CD4-positive, alpha-beta T cell treated with Interleukin-12 subunit alpha and Interleukin-12 subunit beta, for 1 hour (primary cell): ENCODE measurements around the gene PMM2.

ENCODE experiments used
- DNase-seq: peaks from one replicate; pipeline ENCODE4 v3.0.0-alpha.2; 2020

The PMM2 gene

DNA sequence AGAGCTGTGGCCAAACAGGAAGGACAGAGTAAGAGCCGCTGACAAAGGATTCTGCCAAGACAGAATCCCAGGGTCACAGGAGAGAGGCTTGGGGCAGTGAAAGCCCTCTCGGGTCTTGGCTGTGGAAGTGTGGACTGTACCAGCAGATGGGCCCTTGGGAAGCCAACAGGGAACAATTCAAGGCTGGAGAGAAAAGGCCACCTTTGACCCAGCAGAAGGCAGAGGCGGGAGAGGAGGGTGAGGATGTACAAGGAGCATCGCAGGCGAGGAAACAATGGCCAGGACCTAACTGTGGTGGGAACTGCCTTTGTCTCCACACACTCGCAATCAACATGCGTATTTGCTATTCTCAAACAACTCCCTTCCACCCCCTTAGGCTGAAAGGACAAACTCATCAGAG is 55.5 kb downstream of the PMM2 start:
- no peak for DNase-seq

DNA sequence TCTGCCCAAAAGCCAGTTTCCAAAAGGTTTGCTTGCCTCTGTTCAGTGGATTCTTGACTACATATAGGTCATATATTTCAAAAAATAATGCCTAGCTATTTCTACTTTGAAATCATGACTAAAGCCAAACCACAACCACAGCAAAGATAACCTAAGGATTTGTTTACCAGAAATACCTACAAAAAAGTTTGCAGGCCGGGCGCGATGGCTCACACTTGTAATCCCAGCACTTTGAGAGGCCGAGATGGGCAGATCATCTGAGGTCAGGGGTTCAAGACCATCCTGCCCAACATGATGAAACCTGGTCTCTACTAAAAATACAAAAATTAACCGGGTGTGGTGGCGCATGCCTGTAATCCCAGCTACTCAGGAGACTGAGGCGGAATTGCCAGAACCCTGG is 56.0 kb downstream of the PMM2 start:
- no peak for DNase-seq

DNA sequence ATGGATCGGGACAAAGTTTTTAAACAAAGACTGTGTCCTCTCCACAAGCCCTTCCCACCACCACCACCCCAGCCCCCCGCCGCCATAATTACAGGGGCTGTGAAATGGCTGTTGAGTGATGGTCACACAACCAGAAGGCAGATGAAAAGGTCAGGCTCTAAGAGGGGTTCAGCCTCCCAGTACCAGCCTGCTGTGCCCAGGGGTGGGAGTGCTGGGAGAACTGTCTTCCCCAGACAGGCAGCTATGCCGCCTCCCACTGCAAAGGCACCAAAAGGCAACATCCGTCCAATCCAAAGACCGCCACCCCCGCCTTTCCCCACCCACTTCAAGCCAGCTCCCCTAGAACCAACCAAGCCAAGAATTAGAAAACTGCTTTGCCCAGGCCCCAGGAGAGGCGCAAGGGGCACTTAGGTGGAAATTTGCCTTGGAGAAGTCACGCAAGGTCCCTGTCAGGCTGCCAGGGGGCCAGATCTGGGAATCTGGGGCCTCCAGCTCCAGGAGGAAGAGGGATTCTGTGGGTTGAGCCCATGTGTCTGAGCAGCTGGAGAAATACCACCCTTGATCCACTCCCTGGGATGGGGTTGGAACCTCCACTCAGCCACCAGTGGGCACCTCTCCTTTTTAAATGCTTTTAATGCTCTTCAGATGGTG is 56.8 kb downstream of the PMM2 start:
- no peak for DNase-seq

DNA sequence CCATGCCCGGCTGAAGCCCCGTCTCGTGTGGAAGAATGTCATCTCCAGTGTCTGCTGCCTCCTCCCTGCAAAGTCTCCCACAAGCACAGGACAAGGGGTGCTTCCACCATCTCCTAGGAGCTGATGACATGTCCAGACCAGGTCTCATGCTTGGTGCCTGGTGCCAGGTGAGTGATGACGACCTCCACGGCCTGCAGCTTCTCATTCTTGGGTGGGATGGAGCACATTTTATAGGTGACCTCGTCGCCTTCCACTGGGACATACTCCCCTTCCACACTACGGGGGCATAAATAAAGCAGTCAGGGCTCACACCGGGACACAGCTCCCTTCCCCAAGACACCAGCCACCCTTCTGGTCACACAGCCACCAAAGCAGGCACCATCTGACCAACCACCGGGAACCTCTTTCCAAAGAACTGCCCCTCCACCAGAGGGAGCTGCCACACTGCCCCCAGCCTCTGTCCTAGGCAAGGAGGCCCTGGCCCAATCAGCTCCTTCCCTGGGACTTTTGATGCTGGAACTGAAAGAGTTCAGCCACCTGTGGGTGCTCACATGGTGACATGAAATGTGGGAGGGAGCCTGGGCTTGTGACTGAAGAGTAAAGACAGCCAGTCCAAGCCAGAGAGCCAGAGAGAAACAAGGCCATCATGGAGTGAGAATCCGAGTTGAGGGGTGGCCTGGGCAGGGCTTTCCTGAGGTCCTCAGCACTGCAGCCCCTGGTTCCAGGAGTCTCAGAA is 57.6 kb downstream of the PMM2 start:
- no peak for DNase-seq

DNA sequence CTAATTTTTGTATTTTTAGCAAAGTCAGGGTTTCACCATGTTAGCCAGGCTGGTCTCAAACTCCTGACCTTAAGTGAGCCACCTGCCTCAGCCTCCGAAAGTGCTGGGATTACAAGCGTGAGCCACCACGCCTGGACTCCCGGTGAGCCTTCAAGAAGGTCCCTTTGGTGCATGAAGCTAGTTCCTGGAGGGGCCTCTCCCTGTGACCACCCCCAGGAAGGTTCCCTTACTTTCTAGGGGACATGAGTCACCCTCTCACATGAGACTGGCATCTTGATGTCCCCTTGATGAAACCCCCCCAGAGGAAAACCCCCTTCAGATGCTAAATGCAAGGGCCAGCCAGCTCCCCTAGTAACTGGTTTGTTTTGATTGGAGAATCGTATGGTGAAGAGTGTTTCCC is 58.3 kb downstream of the PMM2 start:
- no peak for DNase-seq

DNA sequence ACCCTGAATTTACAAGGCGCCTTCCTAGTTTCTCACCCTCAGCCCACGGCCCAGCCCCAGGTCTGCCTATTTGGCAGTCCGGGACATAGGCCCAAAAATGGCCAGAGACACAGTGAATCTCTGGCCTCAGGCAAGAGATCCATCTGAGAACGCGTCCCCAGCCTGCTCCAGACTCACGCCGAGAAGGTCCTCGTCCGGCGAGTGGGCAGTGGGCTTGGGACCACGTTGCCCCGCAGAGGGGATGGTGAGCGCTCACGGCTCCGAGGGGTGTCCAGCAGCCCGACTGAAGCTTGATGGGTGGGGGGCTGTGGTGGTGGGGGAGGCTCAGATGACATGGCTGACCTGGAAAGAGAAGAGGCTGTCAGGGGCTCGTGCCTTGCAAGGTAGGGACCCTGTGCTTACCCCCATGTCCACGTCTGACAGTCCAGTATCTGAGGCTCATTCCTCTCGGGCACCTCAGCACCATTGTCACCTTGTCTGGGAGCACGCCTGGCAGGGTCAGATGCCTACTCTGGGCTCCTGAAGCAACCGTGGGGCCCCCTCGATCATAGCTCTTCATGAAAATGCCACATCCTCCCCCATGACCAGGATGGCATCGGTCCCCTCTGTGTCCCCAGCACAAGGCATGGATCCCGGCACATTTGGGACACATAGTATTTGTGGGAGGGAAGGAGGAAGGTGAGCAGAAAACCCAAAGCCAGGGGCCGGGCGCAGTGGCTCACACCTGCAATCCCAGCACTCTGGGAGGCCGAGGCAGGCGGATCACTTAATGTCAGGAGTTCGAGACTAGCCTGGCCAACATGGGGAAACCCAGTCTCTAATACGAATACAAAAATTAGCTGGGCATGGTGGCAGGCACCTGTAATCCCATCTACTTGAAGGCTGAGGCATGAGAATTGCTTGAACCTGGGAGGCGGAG is 61.6 kb downstream of the PMM2 start:
- DNase-seq, result no peak

DNA sequence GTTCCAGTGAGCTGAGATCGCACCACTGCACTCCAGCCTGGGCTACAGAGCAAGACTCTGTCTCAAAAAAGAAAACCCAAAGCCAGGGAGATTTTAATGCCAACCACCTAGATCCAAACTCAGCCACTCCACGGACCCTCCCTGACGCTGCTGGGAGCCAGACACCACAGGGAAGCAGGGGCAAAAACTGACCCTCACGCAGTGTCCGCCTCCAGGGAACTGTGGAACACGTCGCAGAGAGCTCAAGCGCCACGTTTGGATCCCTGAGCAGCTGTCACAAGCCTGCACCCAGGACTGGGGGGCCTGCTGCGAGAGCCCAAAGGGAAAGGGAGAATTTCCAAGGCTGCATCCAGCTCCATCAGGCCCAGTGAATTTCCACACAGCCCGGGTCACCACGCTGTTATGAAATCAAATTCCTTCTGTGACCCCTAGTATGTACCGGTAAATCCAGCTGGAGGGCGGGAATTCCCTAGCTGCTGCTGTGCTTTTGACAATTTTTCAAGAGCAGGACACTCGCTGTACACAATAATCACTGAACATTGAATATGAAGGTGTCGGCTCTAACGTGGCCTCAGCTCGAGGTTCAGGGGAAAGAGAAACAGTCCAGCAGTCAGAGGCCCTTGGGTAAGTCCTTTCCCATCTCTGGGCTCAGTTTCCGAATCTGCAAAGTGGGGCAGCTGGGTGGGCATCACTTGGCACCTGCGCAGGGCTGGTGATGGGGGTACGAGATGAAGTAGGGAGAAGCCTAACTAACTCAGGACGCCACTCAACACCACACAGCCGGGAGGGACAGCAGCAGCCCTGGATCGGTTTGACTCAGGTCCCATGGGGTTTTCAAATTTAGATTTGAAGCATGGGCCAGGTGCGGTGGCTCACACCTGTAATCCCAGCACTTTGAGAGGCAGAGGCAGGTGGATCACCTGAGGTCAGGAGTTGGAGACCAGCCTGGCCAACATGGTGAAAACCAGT is 62.6 kb downstream of the PMM2 start:
- no peak for DNase-seq

DNA sequence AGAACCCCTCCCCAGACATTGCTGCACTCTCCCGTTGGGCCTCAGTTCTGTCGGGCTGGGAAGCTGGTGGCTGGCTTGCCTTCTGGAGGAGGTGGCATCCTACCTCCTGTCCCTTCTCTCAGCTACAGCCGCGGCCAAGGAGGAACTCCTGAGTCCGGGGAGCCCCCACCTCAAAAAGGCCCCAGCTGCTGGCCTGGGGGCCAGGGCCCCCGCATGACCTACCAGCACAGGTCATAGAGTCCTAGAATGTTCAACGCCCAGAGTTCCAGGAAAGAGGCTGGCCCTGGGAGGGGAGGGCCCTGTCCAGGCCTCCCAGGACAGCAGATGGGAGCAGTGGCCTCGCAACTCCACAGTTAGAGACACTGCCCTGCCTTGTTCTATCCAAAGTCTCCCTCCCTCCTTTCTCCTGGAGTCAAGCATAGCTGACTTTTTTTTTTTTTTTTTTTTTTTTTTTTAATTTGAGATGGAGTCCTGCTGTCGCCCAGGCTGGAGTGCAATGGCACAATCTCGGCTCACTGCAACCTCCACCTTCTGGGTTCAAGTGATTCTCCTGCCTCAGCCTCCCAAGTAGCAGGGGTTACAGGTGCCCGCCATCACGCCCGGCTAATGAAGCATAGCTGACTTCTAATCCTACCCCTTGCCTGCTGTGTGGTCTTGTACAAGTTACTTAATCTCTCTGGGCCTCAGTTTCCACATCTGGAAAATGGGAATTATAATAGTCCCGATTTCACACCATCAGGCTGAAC is 64.1 kb downstream of the PMM2 start:
- DNase-seq, result no peak

DNA sequence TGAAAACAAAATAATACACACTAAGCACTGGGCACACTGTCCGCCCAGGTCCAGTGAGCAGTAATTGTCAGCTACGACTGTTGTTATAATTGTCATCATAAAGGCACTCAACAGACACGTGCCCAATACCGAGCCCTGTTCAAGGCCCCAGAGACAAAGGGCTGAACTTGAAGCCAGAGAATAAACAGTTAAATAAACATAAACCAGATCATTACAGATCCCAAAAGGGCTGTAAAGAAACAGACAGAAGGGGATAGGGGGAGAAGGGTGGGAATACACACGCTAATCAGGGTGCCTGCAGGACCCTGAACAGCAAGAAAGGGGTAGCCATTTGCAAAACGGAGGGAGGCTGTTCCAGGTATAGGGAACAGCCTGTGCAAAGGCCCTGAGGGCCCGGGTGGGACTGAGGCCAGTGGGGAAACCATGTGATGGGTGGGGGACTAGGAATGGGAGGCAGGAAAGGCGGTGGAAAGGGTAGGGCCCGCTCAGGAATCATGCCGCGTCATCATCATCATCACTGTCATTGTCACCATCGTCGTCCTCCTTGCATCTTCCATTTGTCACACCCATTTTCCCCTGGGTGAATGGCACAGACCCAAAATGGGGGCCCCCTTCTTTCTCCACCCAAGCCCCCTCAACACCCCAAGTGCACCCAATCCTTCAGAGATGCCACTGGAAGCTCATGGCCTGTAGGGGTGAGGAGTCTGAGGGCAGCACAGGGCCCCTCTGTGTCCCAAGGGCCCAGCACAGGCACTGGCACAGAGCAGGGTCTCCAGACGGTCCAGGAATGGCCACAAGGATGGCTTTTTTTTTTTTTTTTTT is 64.9 kb downstream of the PMM2 start:
- no peak for DNase-seq

DNA sequence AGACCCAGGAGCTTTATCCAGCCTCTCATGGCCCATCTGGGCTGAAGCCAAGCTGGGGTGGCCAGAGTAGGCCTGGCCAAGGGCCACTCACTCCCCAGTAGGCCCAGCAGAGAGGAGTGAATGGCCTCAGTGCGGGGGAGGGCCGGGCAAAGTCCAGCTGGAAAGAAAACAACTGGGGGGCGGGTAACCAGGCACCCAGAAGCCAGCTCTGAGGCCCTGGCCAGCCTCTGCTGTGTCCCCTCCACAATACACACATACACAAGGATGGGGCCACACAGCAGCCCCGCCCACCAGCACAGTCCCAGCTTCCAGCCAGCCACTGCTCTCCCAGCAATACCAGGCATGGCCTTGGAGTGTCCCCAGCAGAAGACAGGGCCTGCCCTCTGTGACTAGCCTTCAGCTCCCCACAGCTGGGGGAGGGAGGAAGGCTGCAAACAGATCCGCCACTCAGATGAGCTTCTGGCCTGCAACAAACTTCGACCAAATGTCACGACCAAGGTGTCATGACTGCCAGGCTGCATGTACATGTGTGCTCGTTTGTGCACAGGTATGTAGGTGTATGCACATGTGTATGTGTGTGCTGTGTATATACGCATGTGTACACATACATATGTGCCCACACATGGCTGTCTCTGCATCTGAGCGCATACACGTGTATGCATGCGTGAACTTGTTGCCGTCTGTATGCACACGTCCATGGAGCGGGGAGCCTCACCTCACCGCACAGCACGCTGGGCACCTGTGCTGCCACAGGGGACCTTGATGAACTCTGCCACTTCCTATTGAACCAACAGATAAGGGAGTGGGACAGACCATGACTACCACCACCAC is 66.2 kb downstream of the PMM2 start:
- no peak for DNase-seq

DNA sequence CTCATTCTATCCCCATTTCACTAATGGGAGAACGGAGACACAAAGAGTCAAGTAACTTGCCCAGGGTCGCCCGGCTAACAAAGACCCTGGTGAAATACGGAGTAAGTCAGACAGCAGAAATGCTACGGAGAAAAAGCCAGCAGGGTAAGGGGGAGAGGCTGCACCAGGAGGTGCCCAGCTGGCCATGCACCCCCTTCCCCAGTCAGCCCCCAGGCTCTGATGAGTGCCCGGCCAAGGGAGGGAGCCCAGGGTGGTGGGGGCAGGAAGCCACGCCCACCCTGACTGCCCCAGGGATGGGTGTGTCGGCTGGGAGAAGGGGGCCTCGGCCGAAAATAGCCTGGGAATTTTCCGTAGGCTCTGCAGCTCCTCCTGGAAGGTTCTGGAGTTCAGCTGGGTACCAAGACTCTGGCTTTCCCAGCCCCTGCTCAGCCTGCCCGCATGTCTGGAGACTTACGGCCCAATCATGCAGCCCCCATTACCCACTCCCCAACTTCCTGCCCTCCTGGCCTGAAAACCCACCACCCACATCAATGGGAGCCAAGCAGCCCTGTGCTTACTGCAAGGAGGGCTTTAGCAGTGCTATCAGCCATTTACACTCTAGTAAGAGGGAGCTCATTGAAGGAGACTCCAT is 67.0 kb downstream of the PMM2 start:
- no peak for DNase-seq

DNA sequence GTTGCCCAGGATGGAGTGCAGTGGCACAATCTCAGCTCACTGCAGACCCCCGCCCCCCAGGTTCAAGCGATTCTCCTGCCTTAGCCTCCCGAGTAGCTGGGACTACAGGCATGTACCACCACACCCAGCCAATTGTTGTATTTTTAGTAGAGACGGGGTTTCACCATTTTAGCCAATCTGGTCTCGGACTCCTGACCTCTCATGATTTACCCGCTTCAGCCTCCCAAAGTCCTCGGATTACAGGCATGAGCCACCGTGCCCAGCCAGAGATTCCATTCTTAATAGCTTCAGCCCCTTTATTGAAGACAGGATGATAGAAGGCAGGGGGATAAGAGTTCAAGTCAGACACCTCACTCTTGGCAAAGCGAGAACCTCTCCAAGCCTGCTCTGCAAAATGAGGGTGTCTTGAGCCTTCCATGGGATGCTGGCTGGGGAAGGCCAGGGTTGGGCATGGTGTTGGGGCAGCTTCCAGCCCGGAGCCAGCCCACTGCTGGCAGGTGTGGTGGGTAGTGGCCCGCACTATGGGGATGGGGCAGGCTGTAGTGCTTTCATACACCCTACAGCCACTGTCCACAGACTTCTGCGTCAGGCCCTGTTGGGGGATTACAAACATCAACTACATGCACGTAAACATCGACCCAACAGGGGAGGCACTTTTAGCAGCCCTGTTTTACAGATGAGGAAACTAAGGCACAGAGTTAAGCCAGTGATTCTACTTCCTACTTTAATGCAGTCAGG is 67.7 kb downstream of the PMM2 start:
- no peak for DNase-seq

DNA sequence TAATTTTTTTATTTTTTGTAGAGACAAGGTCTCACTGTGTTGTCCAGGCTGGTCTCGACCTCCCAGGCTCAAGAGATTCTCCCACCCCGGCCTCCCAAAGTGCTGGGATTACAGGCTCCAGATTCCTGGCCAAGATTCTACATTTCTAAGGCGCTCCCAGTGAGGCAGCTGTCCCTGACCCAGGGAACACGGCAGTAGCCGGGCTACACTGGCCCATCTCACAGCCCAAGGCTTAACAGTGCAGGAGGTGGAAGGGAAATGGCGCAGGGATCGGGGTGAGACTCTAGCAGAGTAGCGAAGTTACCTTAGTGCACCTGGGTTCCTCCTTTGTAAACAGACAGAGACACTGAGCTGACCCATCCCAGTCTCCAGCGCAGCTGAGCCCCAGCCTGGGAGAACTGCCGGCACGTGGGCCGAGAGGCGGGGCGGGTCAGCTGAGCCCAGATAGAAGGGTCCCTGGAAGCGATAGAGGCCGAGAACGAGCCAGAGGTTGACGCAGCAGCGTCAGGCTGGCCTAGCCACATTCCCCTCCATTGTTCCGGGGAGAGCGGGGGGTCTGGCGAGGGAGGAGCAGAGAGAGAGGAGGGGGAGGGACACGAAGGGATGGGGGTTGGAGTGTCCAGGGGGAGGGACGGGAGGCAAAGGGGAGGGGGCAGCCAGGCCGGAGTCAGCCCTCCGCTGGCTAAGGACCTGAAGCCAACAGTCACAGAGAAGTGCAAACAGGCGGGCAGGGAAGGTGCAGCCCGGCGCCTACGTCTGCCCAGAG is 68.7 kb downstream of the PMM2 start:
- no peak for DNase-seq

DNA sequence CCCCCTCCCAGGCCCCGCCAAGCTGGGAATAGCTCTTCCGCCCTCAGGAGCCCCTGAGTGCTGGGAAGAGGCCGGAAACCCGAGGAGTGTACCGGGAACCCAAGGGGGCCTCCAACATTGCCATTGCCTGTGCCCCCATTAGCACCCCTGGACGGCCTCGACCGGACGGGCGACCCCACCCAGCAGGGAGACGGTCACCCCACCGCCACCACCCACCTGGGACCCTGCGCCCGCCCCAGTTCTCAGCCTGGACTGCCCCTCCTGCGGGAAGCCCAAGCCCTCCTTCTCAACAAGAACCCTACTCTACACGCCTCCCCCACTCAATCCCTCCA is 69.2 kb downstream of the PMM2 start:
- no peak for DNase-seq

DNA sequence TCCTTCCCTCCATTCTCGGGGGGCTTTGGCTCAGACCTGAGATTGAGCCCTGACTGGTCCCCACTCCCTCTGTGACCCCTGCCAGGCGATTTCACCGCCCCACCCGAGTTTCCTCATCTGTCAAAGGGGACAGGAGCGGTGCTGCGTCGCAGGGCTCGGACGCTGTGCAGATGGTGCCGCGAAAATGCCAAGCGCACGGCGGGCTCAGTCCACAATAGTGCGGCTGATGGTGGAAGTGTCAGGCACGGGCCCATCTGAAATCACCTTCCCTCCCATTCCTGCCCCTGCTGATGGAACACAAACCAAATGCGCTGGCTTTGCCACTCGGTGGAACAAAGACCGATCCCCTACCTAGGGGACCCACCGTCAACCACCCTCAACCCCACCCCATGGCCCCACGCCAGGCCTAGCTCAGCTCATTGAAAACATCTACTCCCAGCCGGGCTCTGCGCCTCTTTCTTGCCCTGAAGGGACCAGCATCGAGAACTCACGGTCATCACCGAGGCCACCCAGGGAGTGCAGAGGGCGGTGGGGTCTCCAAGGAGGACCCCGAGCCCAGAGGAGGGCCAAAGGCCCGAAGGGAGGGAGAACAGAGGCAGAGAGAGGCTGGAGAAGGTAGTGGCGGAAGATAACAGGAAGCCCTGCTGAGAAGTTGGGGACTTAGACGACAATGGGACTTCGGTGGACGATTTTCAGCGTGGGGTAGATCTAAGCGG is 69.7 kb downstream of the PMM2 start:
- DNase-seq, result no peak

DNA sequence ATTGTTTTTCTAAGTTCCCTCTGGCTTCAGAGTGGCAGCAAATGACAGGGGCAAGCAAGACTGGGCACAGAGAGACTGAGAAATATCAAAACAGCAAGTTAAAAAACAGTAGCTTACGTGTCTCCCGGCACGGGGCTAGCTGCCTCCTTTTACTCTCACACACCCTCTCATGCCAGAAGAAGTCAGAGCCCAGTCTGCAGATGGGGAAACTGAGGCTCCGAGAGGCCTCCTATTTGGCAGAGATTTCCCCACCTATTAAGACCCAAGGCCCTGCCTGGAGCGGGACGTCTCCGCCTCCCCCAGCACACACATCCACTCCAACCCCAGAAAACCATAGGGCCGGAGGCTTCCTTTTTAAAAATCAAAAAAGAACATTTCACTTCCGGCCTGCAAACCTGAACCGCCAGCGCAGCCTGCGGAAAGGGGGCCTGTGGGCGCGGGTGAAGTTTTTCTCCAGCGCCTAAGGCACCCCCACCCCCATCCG is 70.3 kb downstream of the PMM2 start:
- peak; percentile 70 for DNase-seq
